Activated CD4-positive, CD25-positive, alpha-beta regulatory T cell treated with anti-CD3 and anti-CD28 coated beads, Interleukin-2, amount 50 U/mL, for 16 hours (primary cell): ENCODE measurements around the gene MRPL48.

Experiments
- DNase-seq: peaks from one replicate; pipeline ENCODE4 v3.0.0-alpha.2; 2020; ENCODE audit warnings: low read depth, low spot score

Gene MRPL48

GRCh38 chr11:73893041-73893440, 105.4 kb downstream of the MRPL48 start:
- no peak for DNase-seq

GRCh38 chr11:73894725-73895335, 107.2 kb downstream of the MRPL48 start:
- DNase-seq = no peak

GRCh38 chr11:73902303-73902702, 114.6 kb downstream of the MRPL48 start:
- DNase-seq = no peak

- DNase-seq = no peak
Measured at GRCh38 chr11:73907191-73907590, 119.5 kb downstream of the MRPL48 start.

GRCh38 chr11:73912026-73912425, 124.4 kb downstream of the MRPL48 start:
- DNase-seq = no peak

GRCh38 chr11:73913472-73913871, 125.8 kb downstream of the MRPL48 start:
- DNase-seq = no peak

GRCh38 chr11:73914284-73914683, 126.6 kb downstream of the MRPL48 start:
- no peak for DNase-seq
